Activated CD4-positive, alpha-beta T cell treated with anti-CD3 and anti-CD28 coated beads, Interleukin-2, amount 10 ng/mL, durations not matched to agents 24 days and 14 days (primary cell): Measurements from ENCODE around the gene STK10. TPM values are rescaled to one million over a fixed set of nuclear protein-coding genes. Genes with fewer than 3 reads are reported as not detected.

Source experiments
- DNase-seq: peaks from one replicate; pipeline ENCODE4 v3.0.0; 2022
- H3K27ac Mint-ChIP-seq: one replicate; pipeline ENCODE4 v1.8.0; 2022; ENCODE audit warnings: mild to moderate bottlenecking, mixed read lengths
- H3K27me3 Mint-ChIP-seq: one replicate; pipeline ENCODE4 v1.8.0; 2022; ENCODE audit warnings: mixed read lengths
- H3K36me3 Mint-ChIP-seq: one replicate; pipeline ENCODE4 v1.8.0; 2022; ENCODE audit warnings: low read depth, mild to moderate bottlenecking, mixed read lengths
- H3K4me1 Mint-ChIP-seq: one replicate; pipeline ENCODE4 v1.8.0; 2021; ENCODE audit warnings: mixed read lengths
- H3K4me3 Mint-ChIP-seq: one replicate; pipeline ENCODE4 v1.8.0; 2022; ENCODE audit warnings: mild to moderate bottlenecking, moderate library complexity, mixed read lengths
- H3K9me3 Mint-ChIP-seq: one replicate; pipeline ENCODE4 v1.8.0; 2021; ENCODE audit warnings: mixed read lengths
- intact Hi-C: fragments of 100-400 bp; cut with micrococcal nuclease; formaldehyde crosslinking; loops from one replicate; pipeline ENCODE4 v1.15.1; 2023
- total RNA-seq: library from RNA; stranded (reverse); gene quantifications from 2 replicates; pipeline ENCODE4 v1.2.3, GENCODE V29; 2022

Gene STK10
- total RNA-seq, 1 donor from 2014 or later: 87.9 TPM

- peaks cover 30% of the 10 kb centered on the region for H3K4me1 Mint-ChIP-seq
- intact Hi-C loops: no loop called here
Measured at GRCh38 chr5:172140120-172140519, 47.9 kb downstream of the STK10 start.

GRCh38 chr5:172137046-172137445 is 51.0 kb downstream of the STK10 start:
- no peaks in the 10 kb centered on the region for H3K27me3 Mint-ChIP-seq
- no peaks in the 10 kb centered on the region for H3K9me3 Mint-ChIP-seq
- H3K27ac Mint-ChIP-seq: no peak overlapping the region
- intact Hi-C loops: no loop called here
- peaks cover 50% of the 10 kb centered on the region for H3K36me3 Mint-ChIP-seq
- no peak for DNase-seq
- peaks cover 42% of the 10 kb centered on the region for H3K4me1 Mint-ChIP-seq
- no peak overlapping the region for H3K4me3 Mint-ChIP-seq

More at GRCh38 chr5:172140120-172140519, 47.9 kb downstream of the STK10 start:
- no peak for DNase-seq
- no peaks in the 10 kb centered on the region for H3K9me3 Mint-ChIP-seq
- no peaks in the 10 kb centered on the region for H3K27me3 Mint-ChIP-seq
- H3K36me3 Mint-ChIP-seq: peaks cover 31% of the 10 kb centered on the region
- no peak overlapping the region for H3K4me3 Mint-ChIP-seq
- no peak overlapping the region for H3K27ac Mint-ChIP-seq

- H3K4me1 Mint-ChIP-seq: peaks cover 42% of the 10 kb centered on the region
- H3K4me3 Mint-ChIP-seq: peak overlapping the region; percentile 59
- H3K27ac Mint-ChIP-seq: peak overlapping the region; percentile 95
- intact Hi-C loops: loop anchor here (2.0 kb wide), 2 partner anchors 23 to 45 kb away; no protein-coding TSS in a partner anchor
- no peaks in the 10 kb centered on the region for H3K27me3 Mint-ChIP-seq
- H3K36me3 Mint-ChIP-seq: peaks cover 47% of the 10 kb centered on the region
- no peaks in the 10 kb centered on the region for H3K9me3 Mint-ChIP-seq
- DNase-seq: no peak
Measured at GRCh38 chr5:172133359-172134029, 54.5 kb downstream of the STK10 start.

GRCh38 chr5:172131690-172132089 is 56.3 kb downstream of the STK10 start:
- Mint-ChIP-seq H3K27ac (no peak overlapping the region), H3K4me1 (peaks cover 45% of the 10 kb centered on the region), H3K4me3 (no peak overlapping the region), H3K9me3 (no peaks in the 10 kb centered on the region), H3K36me3 (peaks cover 57% of the 10 kb centered on the region), H3K27me3 (no peaks in the 10 kb centered on the region)
- intact Hi-C loops: loop anchor here (2.0 kb wide), 2 partner anchors 21 to 47 kb away; no protein-coding TSS in a partner anchor
- DNase-seq: no peak

- H3K4me1 Mint-ChIP-seq: peaks cover 34% of the 10 kb centered on the region
- H3K36me3 Mint-ChIP-seq: peaks cover 64% of the 10 kb centered on the region
- H3K27me3 Mint-ChIP-seq: no peaks in the 10 kb centered on the region
- H3K4me3 Mint-ChIP-seq: no peak overlapping the region
- no peak for DNase-seq
- no peaks in the 10 kb centered on the region for H3K9me3 Mint-ChIP-seq
- peak overlapping the region; percentile 49 for H3K27ac Mint-ChIP-seq
- intact Hi-C loops: no loop called here
Measured at GRCh38 chr5:172129256-172129910, 58.6 kb downstream of the STK10 start.

- Mint-ChIP-seq H3K27ac (no peak overlapping the region), H3K36me3 (peaks cover 56% of the 10 kb centered on the region)
Measured at GRCh38 chr5:172127581-172127980, 60.4 kb downstream of the STK10 start.

GRCh38 chr5:172123269-172123692 is 64.7 kb downstream of the STK10 start:
- intact Hi-C loops: no loop called here
- peaks cover 16% of the 10 kb centered on the region for H3K4me1 Mint-ChIP-seq
- no peak overlapping the region for H3K27ac Mint-ChIP-seq
- H3K9me3 Mint-ChIP-seq: no peaks in the 10 kb centered on the region
- H3K4me3 Mint-ChIP-seq: no peak overlapping the region
- H3K36me3 Mint-ChIP-seq: peaks cover 50% of the 10 kb centered on the region
- DNase-seq: no peak
- H3K27me3 Mint-ChIP-seq: no peaks in the 10 kb centered on the region

More at GRCh38 chr5:172127581-172127980, 60.4 kb downstream of the STK10 start:
- Mint-ChIP-seq H3K4me1 (peaks cover 21% of the 10 kb centered on the region), H3K4me3 (no peak overlapping the region), H3K27me3 (no peaks in the 10 kb centered on the region), H3K9me3 (no peaks in the 10 kb centered on the region)
- intact Hi-C loops: no loop called here
- no peak for DNase-seq

GRCh38 chr5:172119921-172120688 is 67.9 kb downstream of the STK10 start:
- Mint-ChIP-seq H3K4me1 (peaks cover 29% of the 10 kb centered on the region), H3K36me3 (peaks cover 47% of the 10 kb centered on the region), H3K27ac (no peak overlapping the region), H3K9me3 (no peaks in the 10 kb centered on the region), H3K27me3 (no peaks in the 10 kb centered on the region), H3K4me3 (no peak overlapping the region)
- no peak for DNase-seq
- intact Hi-C loops: no loop called here

- Mint-ChIP-seq H3K9me3 (no peaks in the 10 kb centered on the region), H3K4me1 (peaks cover 33% of the 10 kb centered on the region), H3K36me3 (peaks cover 43% of the 10 kb centered on the region), H3K27me3 (no peaks in the 10 kb centered on the region), H3K27ac (peak overlapping the region; percentile 64), H3K4me3 (no peak overlapping the region)
- intact Hi-C loops: no loop called here
- DNase-seq: no peak
Measured at GRCh38 chr5:172118891-172119290, 69.1 kb downstream of the STK10 start.

- Mint-ChIP-seq H3K27me3 (no peaks in the 10 kb centered on the region), H3K4me1 (peaks cover 36% of the 10 kb centered on the region), H3K4me3 (no peak overlapping the region), H3K27ac (peak overlapping the region; percentile 30), H3K36me3 (peaks cover 44% of the 10 kb centered on the region), H3K9me3 (no peaks in the 10 kb centered on the region)
- no peak for DNase-seq
- intact Hi-C loops: no loop called here
Measured at GRCh38 chr5:172117977-172118701, 69.9 kb downstream of the STK10 start.

- H3K36me3 Mint-ChIP-seq: peaks cover 46% of the 10 kb centered on the region
- H3K27ac Mint-ChIP-seq: peak overlapping the region; percentile 97
- peak; percentile 79 for DNase-seq
- H3K27me3 Mint-ChIP-seq: no peaks in the 10 kb centered on the region
- H3K9me3 Mint-ChIP-seq: no peaks in the 10 kb centered on the region
- intact Hi-C loops: loop anchor here (2.0 kb wide), 1 partner anchor 169 kb away; no protein-coding TSS in a partner anchor
- peak overlapping the region; percentile 81 for H3K4me3 Mint-ChIP-seq
- peaks cover 55% of the 10 kb centered on the region for H3K4me1 Mint-ChIP-seq
Measured at GRCh38 chr5:172115541-172115982, 72.5 kb downstream of the STK10 start.

GRCh38 chr5:172114875-172115422 is 73.1 kb downstream of the STK10 start:
- no peaks in the 10 kb centered on the region for H3K9me3 Mint-ChIP-seq
- no peaks in the 10 kb centered on the region for H3K27me3 Mint-ChIP-seq
- intact Hi-C loops: loop anchor here (2.0 to 5.0 kb wide), 2 partner anchors 170 to 297 kb away; no protein-coding TSS in a partner anchor
- H3K36me3 Mint-ChIP-seq: peaks cover 49% of the 10 kb centered on the region
- H3K4me1 Mint-ChIP-seq: peaks cover 61% of the 10 kb centered on the region
- DNase-seq: peak; percentile 90
- peak overlapping the region; percentile 81 for H3K4me3 Mint-ChIP-seq
- peak overlapping the region; percentile 97 for H3K27ac Mint-ChIP-seq

GRCh38 chr5:172113036-172113435 is 75.0 kb downstream of the STK10 start:
- H3K27me3 Mint-ChIP-seq: no peaks in the 10 kb centered on the region
- H3K4me3 Mint-ChIP-seq: peak overlapping the region; percentile 77
- peak overlapping the region; percentile 92 for H3K27ac Mint-ChIP-seq
- no peaks in the 10 kb centered on the region for H3K9me3 Mint-ChIP-seq
- H3K4me1 Mint-ChIP-seq: peaks cover 65% of the 10 kb centered on the region
- DNase-seq: peak; percentile 94
- H3K36me3 Mint-ChIP-seq: peaks cover 46% of the 10 kb centered on the region
- intact Hi-C loops: loop anchor here (5.0 kb wide), 1 partner anchor 299 kb away; no protein-coding TSS in a partner anchor
